SK-N-SH (cell line): ENCODE results near the gene APC2. TPM values are rescaled to one million over a fixed set of nuclear protein-coding genes. Genes with fewer than 3 reads are reported as not detected.

ENCODE experiments used
- CTCF ChIA-PET: fragments of 300-600, 350-600 bp; formaldehyde crosslinking; extraction: SDS; loops from one replicate; lab custom pipeline; 2021; lab: Yijun Ruan, JAX
- POLR2A ChIA-PET: fragments of 350-600 bp; sonication (Branson Sonifier 250); formaldehyde crosslinking; extraction: SDS; loops from one replicate; lab custom pipeline; 2020; ENCODE audit warnings: antibody characterized with exemption, inconsistent platforms; lab: Yijun Ruan, JAX
- DNase-seq: peaks from one replicate; pipeline ENCODE4 v3.0.0; 2012
- H2AFZ ChIP-seq: fragments of 200-600 bp; sonication (generic); 2 replicates; pipeline ENCODE4 v1.8.1; 2016; ENCODE audit warnings: antibody characterized with exemption, mild to moderate bottlenecking, low read depth
- H3F3A ChIP-seq: fragments of 200-600 bp; sonication (generic); replicated peaks from 2 replicates; pipeline ENCODE3; 2016; ENCODE audit warnings: antibody characterized with exemption, mild to moderate bottlenecking; ENCODE audit not compliant: insufficient read depth
- H3K27ac ChIP-seq, 2 experiments: fragments of 200-500 bp in 1 of 2; fragments of 200-600 bp in 1 of 2; sonication (Bioruptor generic) in 1 of 2; sonication (generic), shearing (Covaris generic) in 1 of 2; 2 replicates each; pipeline versions ENCODE4 v1.5.1 to v1.6.1; 2014 to 2016; ENCODE audit warnings: low read depth in 2 of 2, inconsistent platforms in 1 of 2, low read length in 1 of 2, mild to moderate bottlenecking in 1 of 2, mixed read lengths in 1 of 2
- H3K27me3 ChIP-seq: fragments of 200-600 bp; sonication (generic), shearing (Covaris generic); 2 replicates; pipeline ENCODE4 v1.6.1; 2016; ENCODE audit warnings: mixed run types; ENCODE audit not compliant: insufficient read depth
- H3K36me3 ChIP-seq, 2 experiments: fragments of 200-500 bp in 1 of 2; fragments of 200-600 bp in 1 of 2; sonication (Bioruptor generic) in 1 of 2; sonication (generic) in 1 of 2; replicated peaks in 1 of 2; 2 replicates each; pipeline versions ENCODE3 to v1.5.1; 2014 to 2016; ENCODE audit warnings: low read length in 1 of 2, mild to moderate bottlenecking in 1 of 2; ENCODE audit not compliant: insufficient read depth in 2 of 2, control insufficient read depth in 1 of 2
- H3K4me1 ChIP-seq, 2 experiments: fragments of 200-500 bp in 1 of 2; fragments of 200-600 bp in 1 of 2; sonication (Bioruptor generic) in 1 of 2; sonication (generic), shearing (Covaris generic) in 1 of 2; 2 replicates each; pipeline versions ENCODE4 v1.5.1 to v1.6.1; 2014 to 2016; ENCODE audit warnings: low read depth in 1 of 2, low read length in 1 of 2, mixed run types in 1 of 2; ENCODE audit not compliant: insufficient read depth in 2 of 2, control insufficient read depth in 1 of 2
- H3K4me2 ChIP-seq: fragments of 200-600 bp; sonication (generic), shearing (Covaris generic); 2 replicates; pipeline ENCODE4 v1.6.1; 2017; ENCODE audit warnings: mixed run types
- H3K4me3 ChIP-seq, 2 experiments: fragments of 200-500 bp in 1 of 2; fragments of 200-600 bp in 1 of 2; sonication (Bioruptor generic) in 1 of 2; sonication (generic), shearing (Covaris generic) in 1 of 2; 2 replicates each; pipeline versions ENCODE4 v1.5.1 to v1.8.1; 2014 to 2016; ENCODE audit warnings: low read depth in 2 of 2, inconsistent platforms in 1 of 2, low read length in 1 of 2, mild to moderate bottlenecking in 1 of 2, mixed read lengths in 1 of 2, moderate library complexity in 1 of 2
- H3K79me2 ChIP-seq: fragments of 200-600 bp; sonication (generic); 2 replicates; pipeline ENCODE4 v1.8.1; 2017; ENCODE audit warnings: mild to moderate bottlenecking; ENCODE audit not compliant: insufficient read depth
- H3K9ac ChIP-seq: fragments of 200-600 bp; sonication (generic); 2 replicates; pipeline ENCODE4 v1.6.1; 2017; ENCODE audit warnings: mixed run types
- H3K9me2 ChIP-seq: fragments of 200-600 bp; sonication (generic); 2 replicates; pipeline ENCODE4 v1.6.1; 2017; ENCODE audit warnings: mixed run types
- H3K9me3 ChIP-seq: fragments of 200-600 bp; sonication (generic); 2 replicates; pipeline ENCODE4 v1.6.1; 2017; ENCODE audit warnings: mixed run types, mild to moderate bottlenecking, moderate library complexity
- H4K20me1 ChIP-seq: fragments of 200-600 bp; sonication (generic); 2 replicates; pipeline ENCODE4 v1.6.1; 2017; ENCODE audit warnings: mild to moderate bottlenecking, mixed run types; ENCODE audit not compliant: insufficient read depth
- ELF1 ChIP-seq: IDR thresholded peaks from 2 replicates; pipeline ENCODE4 v1.4.0; 2012
- EP300 ChIP-seq, 2 experiments: IDR thresholded peaks; 2 replicates each; pipeline versions ENCODE4 v1.4.0 to v1.6.1; 2012; ENCODE audit warnings: borderline replicate concordance in 1 of 2, low read depth in 1 of 2, low read length in 1 of 2
- EZH2phosphoT487 ChIP-seq: fragments of 200-600 bp; sonication (generic); IDR thresholded peaks from 2 replicates; pipeline ENCODE4 v1.6.1; 2017; ENCODE audit warnings: low read depth, mixed run types, mild to moderate bottlenecking, antibody characterized with exemption, moderate library complexity, borderline replicate concordance
- FOXJ3 ChIP-seq: sonication (generic); formaldehyde crosslinking; IDR thresholded peaks from 2 replicates; pipeline ENCODE4 v1.5.1; 2020; ENCODE audit warnings: mild to moderate bottlenecking, missing genetic modification reagents
- FOXM1 ChIP-seq: IDR thresholded peaks from 2 replicates; pipeline ENCODE4 v1.4.0; 2012; ENCODE audit warnings: low read depth, mild to moderate bottlenecking
- GATA2 ChIP-seq: sonication (generic); formaldehyde crosslinking; IDR thresholded peaks from 2 replicates; pipeline ENCODE4 v1.5.0; 2020; ENCODE audit warnings: mild to moderate bottlenecking, missing genetic modification reagents
- JUND ChIP-seq: IDR thresholded peaks from 2 replicates; pipeline ENCODE4 v1.4.0; 2012
- MEF2A ChIP-seq: IDR thresholded peaks from 2 replicates; pipeline ENCODE4 v1.4.0; 2012; ENCODE audit warnings: low read depth, borderline replicate concordance
- NFIC ChIP-seq: IDR thresholded peaks from 2 replicates; pipeline ENCODE4 v1.4.0; 2012; ENCODE audit warnings: borderline replicate concordance
- NRF1 ChIP-seq: IDR thresholded peaks from 2 replicates; pipeline ENCODE4 v1.6.1; 2012; ENCODE audit warnings: low read depth, mild to moderate bottlenecking, low read length
- POLR2AphosphoS5 ChIP-seq: IDR thresholded peaks from 2 replicates; pipeline ENCODE4 v1.6.1; 2012; ENCODE audit warnings: low read depth, low read length
- RAD21 ChIP-seq: IDR thresholded peaks from 2 replicates; pipeline ENCODE4 v1.6.1; 2012; ENCODE audit warnings: mild to moderate bottlenecking, low read length
- RCOR1 ChIP-seq: fragments of 150-350 bp; IDR thresholded peaks from 2 replicates; pipeline ENCODE4 v1.6.1; 2017; ENCODE audit warnings: antibody characterized with exemption, low read length
- RFX5 ChIP-seq: IDR thresholded peaks from 2 replicates; pipeline ENCODE4 v1.6.1; 2012; ENCODE audit warnings: mild to moderate bottlenecking, improper control_type of control experiment, low read length
- RXRA ChIP-seq: IDR thresholded peaks from 2 replicates; pipeline ENCODE4 v1.4.0; 2012; ENCODE audit warnings: low read depth, mild to moderate bottlenecking, borderline replicate concordance
- SIN3A ChIP-seq: IDR thresholded peaks from 2 replicates; pipeline ENCODE4 v1.6.1; 2012; ENCODE audit warnings: low read depth, mild to moderate bottlenecking, low read length, moderate library complexity, borderline replicate concordance
- SMC3 ChIP-seq: IDR thresholded peaks from 2 replicates; pipeline ENCODE4 v1.6.1; 2012; ENCODE audit warnings: low read depth, low read length, improper control_type of control experiment
- TAF1 ChIP-seq: IDR thresholded peaks from 2 replicates; pipeline ENCODE4 v1.6.1; 2012; ENCODE audit warnings: low read depth, mild to moderate bottlenecking, low read length, moderate library complexity, borderline replicate concordance
- TCF12 ChIP-seq: IDR thresholded peaks from 2 replicates; pipeline ENCODE4 v1.4.0; 2012
- TEAD4 ChIP-seq: IDR thresholded peaks from 2 replicates; pipeline ENCODE4 v1.4.0; 2012; ENCODE audit warnings: mild to moderate bottlenecking, borderline replicate concordance; ENCODE audit not compliant: insufficient read depth
- ZBTB33 ChIP-seq: IDR thresholded peaks from 2 replicates; pipeline ENCODE4 v1.4.0; 2012; ENCODE audit warnings: low read depth, borderline replicate concordance
- WGBS: methylation state at CpG from one replicate; pipeline ENCODE4 v1.1.6; 2017; ENCODE audit warnings: low lambda C conversion rate; 5-methylcytosine and 5-hydroxymethylcytosine counted together
- polyA plus RNA-seq, 3 experiments: library from polyadenylated mRNA; depleted of rRNA; stranded (reverse); fragments of >200 nt; gene quantifications; 2 replicates each; pipeline ENCODE4 v1.2.3, GENCODE V29; 2012
- TF ChIP-seq, protein P1 (sequence below): IDR thresholded peaks from 2 replicates; pipeline ENCODE4 v1.4.0; 2012; ENCODE audit warnings: low read depth, borderline replicate concordance

Gene APC2
- polyA plus RNA-seq, 1 of the 3 experiments (the other 2 are of a cell fraction), result 1.3 TPM

DNA sequence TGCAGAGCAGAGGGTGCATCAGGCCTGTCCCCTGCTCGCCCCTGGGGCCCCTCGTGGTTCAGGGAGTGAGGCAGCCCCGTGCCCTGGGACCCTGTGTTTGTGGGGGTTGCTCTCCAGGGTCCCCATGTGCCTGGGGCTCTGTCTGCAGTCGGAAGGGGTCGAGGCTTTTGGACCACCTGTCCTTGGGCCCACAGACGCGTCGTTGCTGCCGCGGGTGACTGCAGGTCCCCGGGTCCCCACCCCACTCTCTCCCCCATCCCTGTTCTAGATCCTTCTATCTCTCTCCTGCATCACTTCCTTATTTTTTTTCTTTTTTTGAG, 38.3 kb downstream of the APC2 start (continued):
- TF ChIP-seq FOXM1 (no peak), NRF1 (no peak), TAF1 (no peak)

- Histone ChIP-seq H3K79me2 (no peaks in the 10 kb centered on the region), H3K9me3 (no peaks in the 10 kb centered on the region), H3K4me2 (peak overlapping the region; percentile 93), H3K4me3 (peak overlapping the region; percentile 66 to 69), H3K9ac (peak overlapping the region; percentile 70), H3K9me2 (no peaks in the 10 kb centered on the region), H3K27ac (peak overlapping the region; percentile 61 to 91; a peak in 2 of 4 replicates), H3K27me3 (no peaks in the 10 kb centered on the region), H3K36me3 (no peaks in the 10 kb centered on the region), H2AFZ (peak overlapping the region; percentile 99), H3K4me1 (peaks cover 5 to 18% of the 10 kb centered on the region in 2 experiments; a peak in 2 of 4 replicates), H4K20me1 (no peaks in the 10 kb centered on the region), H3F3A (no peaks in the 10 kb centered on the region)
- DNase-seq, result peak; percentile 25
- 34% methylated on average over 20 of the region's 37 CpGs for WGBS
- TF ChIP-seq MEF2A, result no peak
- no peak for TF ChIP-seq RXRA
- TF ChIP-seq FOXJ3, result no peak
- POLR2A ChIA-PET, result no interaction called here
- CTCF ChIA-PET, result interaction anchor here (2.0 kb wide), 1 partner anchor 44 kb away, joined by 4 read pairs; no protein-coding TSS in a partner anchor
Measured at GRCh38 chr19:1489463-1490310, 39.8 kb downstream of the APC2 start.

DNA sequence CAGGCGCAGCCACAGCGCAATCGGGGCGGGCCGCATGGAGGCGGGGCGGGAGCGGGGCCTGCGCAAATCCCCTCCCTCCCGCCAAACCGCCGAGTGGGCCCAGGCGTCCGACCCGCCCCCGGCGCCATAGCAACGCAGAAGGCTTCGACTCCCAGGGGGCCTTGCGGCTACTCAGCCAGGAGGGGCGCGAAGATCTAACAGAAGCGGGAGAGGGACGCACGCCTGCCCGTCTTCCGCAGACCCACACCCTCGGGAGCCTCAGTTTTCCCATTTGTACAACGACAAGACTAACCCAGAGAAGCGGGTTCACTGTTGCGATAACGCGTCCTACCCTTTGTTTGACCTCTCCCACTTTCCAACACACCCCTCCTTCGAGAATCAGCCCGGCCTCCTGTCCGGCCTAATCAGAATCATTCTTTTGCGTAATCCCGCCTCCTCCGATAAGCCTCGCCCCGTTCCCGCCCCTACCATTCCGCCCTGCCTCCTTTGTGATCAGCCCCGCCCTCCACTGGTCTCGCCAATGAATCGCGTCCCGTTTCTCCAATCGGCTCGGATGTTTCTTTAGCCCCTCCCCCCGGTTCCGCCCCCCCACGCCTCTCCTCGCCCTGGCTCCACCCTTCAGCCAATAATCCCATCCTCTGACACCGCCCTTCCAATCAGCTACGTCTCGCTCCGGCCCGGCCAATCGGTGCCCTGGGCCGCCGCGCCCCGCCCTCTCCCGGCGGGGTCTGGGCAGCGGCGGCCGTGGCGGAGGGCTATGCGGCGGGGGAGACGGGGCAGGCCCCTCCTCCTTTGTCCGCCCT, 40.6 kb downstream of the APC2 start, which contains the start of gene PCSK4:
TSS of gene PCSK4 (minus strand) at position 40 of the 803 bp plus-strand sequence. CDS start at position 36, 4 bp downstream.
- Histone ChIP-seq H3K27ac (peak within 1 kb of the TSS; percentile 61 to 91; a peak in 3 of 4 replicates), H4K20me1 (no peaks in the 10 kb centered on the region), H3K9ac (peak within 1 kb of the TSS; percentile 70), H2AFZ (peak within 1 kb of the TSS; percentile 99), H3K4me2 (peak within 1 kb of the TSS; percentile 93), H3K4me3 (peak within 1 kb of the TSS; percentile 66 to 69), H3K27me3 (no peaks in the 10 kb centered on the region), H3K9me2 (no peaks in the 10 kb centered on the region), H3K9me3 (no peaks in the 10 kb centered on the region), H3K36me3 (no peaks in the 10 kb centered on the region), H3K79me2 (no peaks in the 10 kb centered on the region), H3F3A (no peaks in the 10 kb centered on the region), H3K4me1 (peaks cover 5 to 18% of the 10 kb centered on the region in 2 experiments; a peak in 2 of 4 replicates)
- WGBS, result 1% methylated on average over 44 of the region's 74 CpGs
- ChIA-PET POLR2A (interaction anchor here (0.6 to 1.4 kb wide), 3 partner anchors 11 to 34 kb away, joined by 3 to 5 read pairs (median 4); no protein-coding TSS in a partner anchor), CTCF (interaction anchor here (0.5 to 3.7 kb wide), 7 partner anchors 13 to 248 kb away, joined by 3 to 23 read pairs (median 3); partner anchors contain the start of gene PLK5)
- peak; percentile 97 for DNase-seq
- no peak for TF ChIP-seq NFIC
- peak; percentile 79; the same call in 1 of the 2 replicates for TF ChIP-seq SIN3A
- no peak for TF ChIP-seq ELF1
- no peak for TF ChIP-seq SMC3
- TF ChIP-seq RAD21, result no peak
- TF ChIP-seq POLR2AphosphoS5, result no peak
- no peak for TF ChIP-seq TCF12
- TF ChIP-seq EP300 (IDR thresholded peaks at IDR 0.05; ENCODE audit: borderline replicate concordance in 1 of 2, low read depth in 1 of 2, low read length in 1 of 2), result no peak
- TF ChIP-seq EZH2phosphoT487, result no peak
- no peak for TF ChIP-seq TAF1
- no peak for TF ChIP-seq JUND
- TF ChIP-seq RFX5, result peak; percentile 80
- TF ChIP-seq ZBTB33, result no peak
- TF ChIP-seq, protein P1, sequence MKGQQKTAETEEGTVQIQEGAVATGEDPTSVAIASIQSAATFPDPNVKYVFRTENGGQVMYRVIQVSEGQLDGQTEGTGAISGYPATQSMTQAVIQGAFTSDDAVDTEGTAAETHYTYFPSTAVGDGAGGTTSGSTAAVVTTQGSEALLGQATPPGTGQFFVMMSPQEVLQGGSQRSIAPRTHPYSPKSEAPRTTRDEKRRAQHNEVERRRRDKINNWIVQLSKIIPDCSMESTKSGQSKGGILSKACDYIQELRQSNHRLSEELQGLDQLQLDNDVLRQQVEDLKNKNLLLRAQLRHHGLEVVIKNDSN, result no peak
- TF ChIP-seq GATA2, result no peak
- TF ChIP-seq MEF2A, result no peak
- no peak for TF ChIP-seq TEAD4
- TF ChIP-seq RCOR1, result no peak
